PC-3 (cell line): ENCODE measurements around the gene YARS2.

ENCODE experiments used
- EZH2 ChIP-seq: fragments of 300-600 bp; sonication (generic); IDR thresholded peaks from one replicate; pipeline ENCODE4 v1.6.1; 2017; ENCODE audit warnings: antibody characterized with exemption, mild to moderate bottlenecking, low read length; ENCODE audit not compliant: unreplicated experiment
- EZH2phosphoT487 ChIP-seq: fragments of 300-600 bp; sonication (generic); IDR thresholded peaks from 2 replicates; pipeline ENCODE4 v1.6.1; 2018; ENCODE audit warnings: mild to moderate bottlenecking, antibody characterized with exemption, low read length, borderline replicate concordance
- TF ChIP-seq, protein P1 (sequence below): fragments of 300-600 bp; sonication (generic); conservative IDR thresholded peaks from 2 replicates; pipeline ENCODE4 v1.5.1; 2017; ENCODE audit warnings: antibody characterized with exemption, low read depth, mild to moderate bottlenecking, low read length

DNA sequence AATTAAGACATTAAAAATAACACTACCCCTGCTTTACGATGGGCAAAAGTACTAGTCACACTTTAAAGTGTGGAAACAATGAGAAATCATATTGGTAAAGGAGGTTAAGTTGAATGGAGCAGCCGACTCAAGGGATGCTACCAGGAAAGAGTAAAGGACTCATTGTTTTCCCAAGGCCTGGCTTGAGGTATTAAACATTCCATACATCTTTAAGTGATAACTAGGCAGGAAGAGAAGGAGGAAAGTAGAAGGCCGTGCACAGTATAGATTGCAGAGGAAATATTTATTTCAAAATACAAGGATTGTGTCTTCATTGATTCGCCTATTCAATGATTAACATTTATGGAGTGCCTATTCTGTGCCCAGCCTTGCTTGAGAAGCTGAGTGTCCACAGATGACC is 20.6 kb upstream of the YARS2 start:
- TF ChIP-seq, protein P1, sequence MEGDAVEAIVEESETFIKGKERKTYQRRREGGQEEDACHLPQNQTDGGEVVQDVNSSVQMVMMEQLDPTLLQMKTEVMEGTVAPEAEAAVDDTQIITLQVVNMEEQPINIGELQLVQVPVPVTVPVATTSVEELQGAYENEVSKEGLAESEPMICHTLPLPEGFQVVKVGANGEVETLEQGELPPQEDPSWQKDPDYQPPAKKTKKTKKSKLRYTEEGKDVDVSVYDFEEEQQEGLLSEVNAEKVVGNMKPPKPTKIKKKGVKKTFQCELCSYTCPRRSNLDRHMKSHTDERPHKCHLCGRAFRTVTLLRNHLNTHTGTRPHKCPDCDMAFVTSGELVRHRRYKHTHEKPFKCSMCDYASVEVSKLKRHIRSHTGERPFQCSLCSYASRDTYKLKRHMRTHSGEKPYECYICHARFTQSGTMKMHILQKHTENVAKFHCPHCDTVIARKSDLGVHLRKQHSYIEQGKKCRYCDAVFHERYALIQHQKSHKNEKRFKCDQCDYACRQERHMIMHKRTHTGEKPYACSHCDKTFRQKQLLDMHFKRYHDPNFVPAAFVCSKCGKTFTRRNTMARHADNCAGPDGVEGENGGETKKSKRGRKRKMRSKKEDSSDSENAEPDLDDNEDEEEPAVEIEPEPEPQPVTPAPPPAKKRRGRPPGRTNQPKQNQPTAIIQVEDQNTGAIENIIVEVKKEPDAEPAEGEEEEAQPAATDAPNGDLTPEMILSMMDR: no peak
- TF ChIP-seq EZH2: no peak
- no peak for TF ChIP-seq EZH2phosphoT487
